ENCODE measurements around the gene GLT1D1. TPM values are rescaled to one million over a fixed set of nuclear protein-coding genes. Genes with fewer than 3 reads are reported as not detected.

The GLT1D1 gene
- total RNA-seq, 1 donor from 2014 or later: not detected

DNA sequence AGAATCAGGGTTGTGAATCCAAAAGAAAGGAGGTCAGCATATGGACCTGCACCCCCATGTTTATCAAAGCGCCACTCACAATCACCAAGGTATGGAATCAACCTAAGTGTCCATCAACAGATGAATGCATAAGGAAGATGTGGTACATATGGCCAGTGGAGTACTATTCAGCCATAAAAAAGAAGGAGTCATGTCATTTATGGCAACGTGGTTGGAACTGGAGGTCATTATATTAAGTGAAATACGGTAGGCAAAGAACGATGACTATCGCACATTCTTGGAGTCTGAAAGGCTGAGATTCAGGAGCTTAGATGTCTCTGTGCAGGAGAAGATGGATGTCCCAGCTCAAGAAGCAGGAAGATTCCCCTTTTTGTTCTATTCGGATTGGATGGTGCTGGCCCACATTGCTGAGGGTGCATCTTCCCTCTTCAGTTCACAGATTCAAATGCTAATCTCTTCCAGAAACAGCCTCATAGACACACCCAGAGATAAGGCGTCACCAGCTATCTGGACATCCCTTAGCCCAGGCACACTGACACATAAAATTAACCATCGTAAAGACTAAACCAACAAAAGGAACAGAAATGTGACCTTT, 108.1 kb downstream of the GLT1D1 start:
- DNase-seq (ENCODE audit: low read depth): no peak

- DNase-seq (ENCODE audit: low read depth): no peak
These were observed 108.7 kb downstream of the GLT1D1 start for GRCh38 chr12:128961957-128962356.

- DNase-seq (ENCODE audit: low read depth): no peak
These were observed 113.0 kb downstream of the GLT1D1 start for GRCh38 chr12:128966203-128966810.

DNA sequence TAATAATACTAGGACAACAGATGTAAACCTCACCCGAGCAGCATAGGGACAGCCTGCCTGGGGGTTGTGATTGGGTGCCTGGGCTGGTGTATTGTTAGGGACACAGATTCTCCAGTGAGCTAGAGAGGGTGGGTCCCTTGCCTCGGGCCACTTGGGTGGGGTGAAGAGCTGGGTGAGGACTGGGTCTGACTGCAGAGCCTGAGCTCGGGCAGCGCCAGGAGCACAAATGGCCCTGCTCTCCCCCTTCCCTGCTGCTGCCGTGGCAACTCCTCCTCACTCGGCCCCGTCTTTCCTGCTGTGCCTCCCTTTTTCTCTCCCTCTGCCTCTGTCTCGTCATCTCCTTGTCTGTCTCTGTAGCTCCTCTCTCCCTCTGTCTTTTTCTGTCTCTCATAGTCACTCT, 115.4 kb downstream of the GLT1D1 start:
- DNase-seq (ENCODE audit: low read depth): no peak

- DNase-seq (ENCODE audit: low read depth): peak; percentile 8
These were observed 116.3 kb downstream of the GLT1D1 start for GRCh38 chr12:128969480-128970055.

GRCh38 chr12:128970110-128970509, 116.8 kb downstream of the GLT1D1 start:
- no peak for DNase-seq (ENCODE audit: low read depth)

- DNase-seq (ENCODE audit: low read depth): no peak
These were observed 117.7 kb downstream of the GLT1D1 start for GRCh38 chr12:128970941-128971340.

- no peak for DNase-seq (ENCODE audit: low read depth)
These were observed 118.5 kb downstream of the GLT1D1 start for GRCh38 chr12:128971802-128972201.

GRCh38 chr12:128973883-128974681, 120.8 kb downstream of the GLT1D1 start:
- DNase-seq (ENCODE audit: low read depth): no peak

DNA sequence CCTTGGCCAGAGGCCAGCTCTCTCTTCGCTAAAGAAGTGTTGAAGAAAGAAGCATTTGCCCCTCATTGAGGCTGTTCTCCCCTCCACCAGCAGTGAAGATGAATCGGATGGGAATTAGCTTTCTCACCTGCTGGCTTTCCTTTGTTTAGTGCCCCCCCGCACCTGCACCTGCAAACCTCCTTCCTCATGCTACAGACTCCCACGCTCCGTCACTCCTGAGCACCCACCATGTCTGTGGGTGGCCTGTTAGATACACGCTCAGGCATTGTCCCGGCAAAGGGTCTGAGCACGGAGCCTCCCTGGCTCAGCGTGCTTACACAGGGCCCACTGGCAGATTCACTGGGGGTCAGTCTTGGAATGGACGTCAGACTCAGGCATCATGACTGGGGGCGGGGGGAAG, 121.6 kb downstream of the GLT1D1 start:
- no peak for DNase-seq (ENCODE audit: low read depth)

- no peak for DNase-seq (ENCODE audit: low read depth)
These were observed 123.0 kb downstream of the GLT1D1 start for GRCh38 chr12:128976120-128976738.

DNA sequence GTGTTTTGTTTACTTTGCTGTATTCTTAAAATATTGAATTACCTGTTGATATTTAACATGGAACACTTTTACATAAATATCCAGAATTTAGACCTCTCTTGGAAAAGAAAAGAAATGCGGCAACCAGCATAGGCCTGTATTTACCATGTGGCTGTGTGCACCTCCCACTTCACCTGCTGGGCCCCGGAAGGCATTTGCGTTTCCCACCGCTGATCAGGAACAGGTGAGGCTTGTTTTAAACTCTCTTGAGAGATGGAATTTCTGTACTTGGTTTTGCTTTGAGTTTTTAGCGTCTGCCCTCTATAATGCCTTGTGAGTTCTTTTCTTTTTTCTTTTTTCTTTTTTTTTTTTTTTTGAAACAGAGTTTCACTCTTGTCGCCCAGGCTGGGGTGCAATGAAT, 124.2 kb downstream of the GLT1D1 start:
- no peak for DNase-seq (ENCODE audit: low read depth)

DNA sequence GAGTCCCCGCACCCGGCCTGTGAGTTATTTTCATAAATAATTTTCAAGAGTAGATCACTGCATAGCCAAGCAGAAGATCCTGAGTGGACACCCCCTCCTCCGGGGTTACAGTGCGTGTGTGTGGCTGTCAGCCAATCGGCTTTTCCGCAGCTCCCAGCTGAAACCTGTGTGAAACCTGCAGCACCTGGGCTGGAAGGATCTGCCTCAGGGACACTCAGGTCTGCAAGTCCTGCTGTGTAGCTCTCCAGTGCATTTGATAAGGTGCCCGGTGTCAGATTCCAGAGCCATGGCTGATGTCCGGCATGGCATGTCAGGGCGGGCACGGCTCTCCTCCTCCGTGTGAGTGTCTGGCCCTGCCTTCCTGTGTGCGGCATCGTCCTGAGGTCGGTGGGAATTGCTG, 124.8 kb downstream of the GLT1D1 start:
- no peak for DNase-seq (ENCODE audit: low read depth)

- DNase-seq (ENCODE audit: low read depth): no peak
These were observed 127.3 kb downstream of the GLT1D1 start for GRCh38 chr12:128980623-128981022.

- no peak for DNase-seq (ENCODE audit: low read depth)
These were observed 128.8 kb downstream of the GLT1D1 start for GRCh38 chr12:128981971-128982533.

DNA sequence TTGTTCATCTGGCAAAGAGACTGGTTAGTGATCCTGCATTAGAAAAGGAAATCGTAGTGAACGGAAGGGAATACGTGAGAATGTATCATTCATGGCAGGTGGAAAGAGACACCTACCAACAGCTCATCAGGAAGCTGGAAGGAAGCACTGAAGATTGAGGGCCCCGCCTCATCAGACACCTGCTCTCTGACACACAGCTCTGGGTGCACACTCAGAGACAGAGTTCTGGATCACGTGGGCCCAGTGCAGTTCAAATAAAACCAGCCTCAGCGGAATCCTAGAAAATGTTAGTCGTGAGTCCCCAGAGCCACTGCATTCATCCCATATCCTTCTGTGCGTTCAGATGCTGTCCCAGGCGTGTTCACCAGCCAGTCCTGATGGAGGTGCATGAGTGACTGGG, 129.7 kb downstream of the GLT1D1 start:
- DNase-seq (ENCODE audit: low read depth): no peak

DNA sequence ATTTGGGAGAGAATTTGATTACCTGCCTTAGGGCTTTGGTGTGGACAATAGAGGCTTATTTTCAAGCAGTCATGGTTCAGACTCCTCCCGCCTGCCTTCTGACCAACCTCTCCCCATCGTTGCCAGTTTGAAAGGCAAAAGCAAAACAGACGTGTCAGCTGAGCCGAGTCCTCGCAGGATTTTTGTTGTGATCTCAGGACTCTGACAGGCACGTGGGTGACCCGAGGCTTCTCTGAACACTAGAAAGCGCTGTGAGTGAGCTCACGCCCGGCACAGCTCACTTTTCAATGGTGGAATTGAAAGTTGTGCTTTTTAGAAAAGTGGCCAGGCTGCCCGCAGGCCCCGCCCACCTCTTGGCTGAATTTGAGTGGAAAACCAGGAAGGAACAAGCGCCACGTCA, 130.1 kb downstream of the GLT1D1 start:
- DNase-seq (ENCODE audit: low read depth): no peak

DNA sequence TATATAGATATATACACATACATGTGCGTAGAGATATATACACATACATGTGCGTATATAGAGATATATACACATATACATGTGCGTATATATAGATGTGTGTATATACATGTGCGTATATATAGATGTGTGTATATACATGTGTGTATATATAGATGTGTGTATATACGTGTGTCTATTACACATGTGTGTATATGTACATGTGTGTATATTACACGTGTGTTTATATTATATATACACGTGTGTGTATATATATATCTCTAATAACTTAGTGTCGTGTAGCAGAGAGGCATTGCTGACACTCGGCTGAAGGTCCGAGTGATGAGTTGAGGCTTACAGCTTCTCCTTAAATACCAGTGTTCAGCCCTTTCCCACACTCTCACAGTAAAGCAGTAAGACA, 133.7 kb downstream of the GLT1D1 start:
- no peak for DNase-seq (ENCODE audit: low read depth)

- no peak for DNase-seq (ENCODE audit: low read depth)
These were observed 136.0 kb downstream of the GLT1D1 start for GRCh38 chr12:128989287-128989686.

DNA sequence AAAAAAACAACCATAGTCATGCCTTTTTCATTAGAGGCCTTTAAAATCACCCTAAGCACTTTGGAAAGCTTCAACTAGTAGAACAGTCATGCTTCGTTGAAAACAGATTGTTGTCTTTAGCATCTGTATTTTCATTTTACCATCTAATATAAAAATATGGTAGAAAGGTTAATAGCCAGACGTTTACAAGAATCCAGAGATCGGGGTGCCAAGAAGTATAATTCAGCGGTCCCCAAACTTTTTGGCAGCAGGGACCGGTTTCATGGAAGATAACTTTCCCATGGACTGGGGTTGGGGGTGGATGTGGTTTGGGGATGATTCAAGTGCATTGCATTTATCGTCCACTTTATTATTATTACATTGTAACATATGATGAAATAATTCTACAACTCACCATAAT, 138.4 kb downstream of the GLT1D1 start:
- no peak for DNase-seq (ENCODE audit: low read depth)

DNA sequence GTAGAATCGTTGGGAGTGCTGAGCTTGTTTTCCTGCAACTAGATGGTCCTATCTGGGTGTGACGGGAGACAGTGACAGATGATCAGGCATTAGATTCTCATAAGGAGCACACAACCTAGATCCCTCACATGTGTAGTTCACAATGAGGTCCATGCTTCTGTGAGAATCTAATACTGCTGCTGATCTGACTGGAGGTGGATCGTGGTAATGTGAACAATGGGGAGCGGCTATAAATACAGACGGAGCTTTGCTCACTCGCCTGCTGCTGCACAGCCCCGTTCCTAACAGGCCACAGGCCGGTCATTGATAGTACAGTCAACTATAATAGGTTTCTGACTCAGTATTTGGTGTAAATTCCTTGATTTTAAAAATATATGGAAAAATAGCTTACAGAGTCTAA, 138.8 kb downstream of the GLT1D1 start:
- DNase-seq (ENCODE audit: low read depth): no peak

All from myocyte (in vitro differentiated cells).